Measurements from ENCODE around the gene OR2T4. TPM values are rescaled to one million over a fixed set of nuclear protein-coding genes. Genes with fewer than 3 reads are reported as not detected.
A peak's percentile ranks its signal among the peaks of the same experiment; 100 is the strongest.

Gene OR2T4
- total RNA-seq, 1 experiment from 2014 or later = not detected

DNA sequence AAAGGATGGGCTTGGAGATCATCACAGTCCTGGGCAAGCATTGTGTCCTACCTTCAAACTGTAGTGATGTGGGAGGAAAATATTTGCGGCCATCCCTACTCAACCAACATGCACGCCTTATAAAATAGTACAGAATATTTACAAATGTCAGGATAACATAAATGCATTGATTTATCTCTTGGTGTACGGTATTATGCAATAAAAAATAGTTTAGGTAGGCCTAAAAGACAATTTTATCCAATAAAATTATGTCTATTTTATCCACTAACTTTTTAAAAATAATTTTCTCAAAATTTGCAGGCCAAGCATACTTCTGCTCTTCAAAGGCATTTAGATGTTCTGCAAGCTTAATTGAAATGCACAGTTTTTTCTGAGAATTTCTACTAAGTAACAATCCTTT is 41.3 kb downstream of the OR2T4 start, which contains the start of gene OR2T1:
TSS of gene OR2T1 (plus strand) at position 301 of the 400 bp plus-strand sequence. CDS start 3,100 bp downstream, outside the sequence.
- Histone ChIP-seq H3K4me3 (replicated peaks in 1 of 2; ENCODE audit: low read depth in 1 of 2, low read length in 2 of 2) (no peak within 1 kb of the TSS), H3K27me3 (ENCODE audit: insufficient read depth, low read length) (no peaks in the 10 kb centered on the region), H3K79me2 (ENCODE audit: insufficient read depth, low read length) (no peaks in the 10 kb centered on the region), H3K36me3 (ENCODE audit: control insufficient read depth in 1 of 2, insufficient read depth in 2 of 2, low read length in 2 of 2) (no peaks in the 10 kb centered on the region), H3K27ac (ENCODE audit: low read depth, low read length) (no peak within 1 kb of the TSS), H3K4me1 (ENCODE audit: control insufficient read depth in 1 of 2, insufficient read depth in 2 of 2, low read length in 2 of 2) (no peaks in the 10 kb centered on the region), H3K9me2 (ENCODE audit: insufficient read depth) (no peaks in the 10 kb centered on the region), H3K4me2 (ENCODE audit: low read length) (no peak within 1 kb of the TSS), H4K20me1 (ENCODE audit: insufficient read depth) (no peaks in the 10 kb centered on the region), H2AFZ (ENCODE audit: low read depth, low read length, poor library complexity, severe bottlenecking) (no peak within 1 kb of the TSS), H3K9ac (ENCODE audit: low read length) (no peak within 1 kb of the TSS), H3K9me3 (ENCODE audit: control insufficient read depth in 1 of 2, insufficient read depth in 1 of 2, low read depth in 1 of 2, low read length in 2 of 2) (peaks cover 15 to 16% of the 10 kb centered on the region in 2 experiments; a peak in 2 of 4 replicates)
- POLR2A ChIA-PET = no interaction called here
- CTCF ChIA-PET = no interaction called here
- intact Hi-C loops (cut with micrococcal nuclease) = no loop called here
- DNase-seq (ENCODE audit: low read depth, low spot score) = no peak
- RAD21 ChIA-PET (ENCODE audit: low non-redundant PET in 1 of 2, low total read pairs in 2 of 2, uncharacterized antibody in 2 of 2, unreplicated experiment in 2 of 2) = no interaction called here
- no peak for ATAC-seq
- BruUV-seq (replicated peaks) = no TSS peak
- TF ChIP-seq EGR1 (IDR thresholded peaks at IDR 0.05; ENCODE audit: low read depth) = no peak
- TF ChIP-seq ELF1 (IDR thresholded peaks at IDR 0.05; ENCODE audit: borderline replicate concordance, low read depth) = no peak

DNA sequence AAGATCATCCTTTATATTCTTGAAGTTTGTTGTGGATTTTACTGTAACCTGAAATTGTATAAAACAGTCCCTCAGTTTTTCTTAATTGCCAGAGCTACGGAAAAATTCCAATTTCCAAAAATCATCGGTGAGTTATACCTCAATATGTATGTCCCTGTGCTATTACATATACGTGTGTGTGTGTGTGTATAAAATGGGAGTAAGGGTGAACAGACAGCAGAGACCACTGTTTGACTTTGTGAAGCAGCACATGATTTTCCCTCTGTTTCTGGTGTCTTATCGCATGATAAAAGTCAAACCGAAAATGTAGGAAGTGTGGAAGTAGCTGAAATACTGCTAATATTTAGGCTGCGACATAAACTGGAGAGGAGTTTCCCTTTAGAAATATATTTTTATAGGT is 42.6 kb downstream of the OR2T4 start:
- ChIA-PET CTCF (no interaction called here), POLR2A (no interaction called here), RAD21 (ENCODE audit: low non-redundant PET in 1 of 2, low total read pairs in 2 of 2, uncharacterized antibody in 2 of 2, unreplicated experiment in 2 of 2) (no interaction called here)
- H3K9me3 ChIP-seq (ENCODE audit: control insufficient read depth in 1 of 2, insufficient read depth in 1 of 2, low read depth in 1 of 2, low read length in 2 of 2) = peaks cover 15 to 16% of the 10 kb centered on the region in 2 experiments; a peak in 2 of 4 replicates
- intact Hi-C loops (cut with micrococcal nuclease) = no loop called here
- peak; percentile 3 for DNase-seq (ENCODE audit: low read depth, low spot score)
- no peaks in the 10 kb centered on the region for H3K9me2 ChIP-seq (ENCODE audit: insufficient read depth)
- no peak overlapping the region for H3K9ac ChIP-seq (ENCODE audit: low read length)
- no peak overlapping the region for H2AFZ ChIP-seq (ENCODE audit: low read depth, low read length, poor library complexity, severe bottlenecking)
- no peak overlapping the region for H3K27ac ChIP-seq (ENCODE audit: low read depth, low read length)
- no peaks in the 10 kb centered on the region for H3K79me2 ChIP-seq (ENCODE audit: insufficient read depth, low read length)
- no peak for ATAC-seq
- H3K4me3 ChIP-seq (replicated peaks in 1 of 2; ENCODE audit: low read depth in 1 of 2, low read length in 2 of 2) = no peak overlapping the region
- TF ChIP-seq, protein P1, sequence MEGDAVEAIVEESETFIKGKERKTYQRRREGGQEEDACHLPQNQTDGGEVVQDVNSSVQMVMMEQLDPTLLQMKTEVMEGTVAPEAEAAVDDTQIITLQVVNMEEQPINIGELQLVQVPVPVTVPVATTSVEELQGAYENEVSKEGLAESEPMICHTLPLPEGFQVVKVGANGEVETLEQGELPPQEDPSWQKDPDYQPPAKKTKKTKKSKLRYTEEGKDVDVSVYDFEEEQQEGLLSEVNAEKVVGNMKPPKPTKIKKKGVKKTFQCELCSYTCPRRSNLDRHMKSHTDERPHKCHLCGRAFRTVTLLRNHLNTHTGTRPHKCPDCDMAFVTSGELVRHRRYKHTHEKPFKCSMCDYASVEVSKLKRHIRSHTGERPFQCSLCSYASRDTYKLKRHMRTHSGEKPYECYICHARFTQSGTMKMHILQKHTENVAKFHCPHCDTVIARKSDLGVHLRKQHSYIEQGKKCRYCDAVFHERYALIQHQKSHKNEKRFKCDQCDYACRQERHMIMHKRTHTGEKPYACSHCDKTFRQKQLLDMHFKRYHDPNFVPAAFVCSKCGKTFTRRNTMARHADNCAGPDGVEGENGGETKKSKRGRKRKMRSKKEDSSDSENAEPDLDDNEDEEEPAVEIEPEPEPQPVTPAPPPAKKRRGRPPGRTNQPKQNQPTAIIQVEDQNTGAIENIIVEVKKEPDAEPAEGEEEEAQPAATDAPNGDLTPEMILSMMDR (IDR thresholded peaks at IDR 0.05 in 2 of 3, conservative IDR thresholded peaks at IDR 0.05 in 1 of 3; ENCODE audit: borderline replicate concordance in 1 of 3, insufficient read depth in 1 of 3, low read depth in 2 of 3, low read length in 2 of 3) = peak in 1 of 3 experiments; percentile 19; a peak in 1 of 6 replicates
- TF ChIP-seq EGR1 (IDR thresholded peaks at IDR 0.05; ENCODE audit: low read depth) (no peak), POLR2AphosphoS5 (IDR thresholded peaks at IDR 0.05; ENCODE audit: low read depth, low read length) (no peak)
- no peaks in the 10 kb centered on the region for H4K20me1 ChIP-seq (ENCODE audit: insufficient read depth)
- no peaks in the 10 kb centered on the region for H3K36me3 ChIP-seq (ENCODE audit: control insufficient read depth in 1 of 2, insufficient read depth in 2 of 2, low read length in 2 of 2)
- H3K4me1 ChIP-seq (ENCODE audit: control insufficient read depth in 1 of 2, insufficient read depth in 2 of 2, low read length in 2 of 2) = no peaks in the 10 kb centered on the region
- H3K4me2 ChIP-seq (ENCODE audit: low read length) = no peak overlapping the region
- BruUV-seq (replicated peaks) = no TSS peak
- no peaks in the 10 kb centered on the region for H3K27me3 ChIP-seq (ENCODE audit: insufficient read depth, low read length)

Data from HCT116 (cell line).